NCI-H2227 (cell line): Measurements from ENCODE around the gene EXOSC7.
"Not testable (repeated sequence)": the region's sequence is repeated elsewhere in the genome, so short reads cannot be mapped to it uniquely, and the experiment has no call there.

ENCODE experiments used
- DNase-seq: peaks from one replicate; lab custom pipeline; 2025; ENCODE audit not compliant: unreplicated experiment; lab: John Stamatoyannopoulos, UW

EXOSC7 gene

GRCh38 chr3:44961888-44962287 lies 14.2 kb upstream of the EXOSC7 start:
- DNase-seq = no peak

GRCh38 chr3:44962621-44963393 lies 13.2 kb upstream of the EXOSC7 start:
- no peak for DNase-seq

GRCh38 chr3:44963571-44964325 lies 12.3 kb upstream of the EXOSC7 start:
- DNase-seq = no peak

- DNase-seq = no peak
Measured at GRCh38 chr3:44965165-44965564, 10.9 kb upstream of the EXOSC7 start.

GRCh38 chr3:44966795-44967278 lies 9.2 kb upstream of the EXOSC7 start:
- DNase-seq = no peak

- no peak for DNase-seq
Measured at GRCh38 chr3:44968447-44968858, 7.6 kb upstream of the EXOSC7 start.

- no peak for DNase-seq
Measured at GRCh38 chr3:44969154-44969827, 6.8 kb upstream of the EXOSC7 start.

GRCh38 chr3:44969828-44970179 lies 6.2 kb upstream of the EXOSC7 start:
- DNase-seq = no peak

GRCh38 chr3:44970926-44971490 lies 5.0 kb upstream of the EXOSC7 start:
- no peak for DNase-seq

- DNase-seq = no peak
Measured at GRCh38 chr3:44974416-44974815, 1.6 kb upstream of the EXOSC7 start.

GRCh38 chr3:44981220-44981619 lies 5.2 kb downstream of the EXOSC7 start:
- no peak for DNase-seq

GRCh38 chr3:44981751-44982150 lies 5.7 kb downstream of the EXOSC7 start:
- DNase-seq = no peak

GRCh38 chr3:44982817-44983216 lies 6.8 kb downstream of the EXOSC7 start:
- DNase-seq = no peak

- DNase-seq = no peak
Measured at GRCh38 chr3:44983484-44983941, 7.5 kb downstream of the EXOSC7 start.

GRCh38 chr3:44984335-44984734 lies 8.3 kb downstream of the EXOSC7 start:
- DNase-seq = no peak

- DNase-seq = not testable (repeated sequence)
Measured at GRCh38 chr3:44986330-44986729, 10.3 kb downstream of the EXOSC7 start.

- no peak for DNase-seq
Measured at GRCh38 chr3:44987332-44987731, 11.3 kb downstream of the EXOSC7 start.

- DNase-seq = no peak
Measured at GRCh38 chr3:44988073-44988472, 12.0 kb downstream of the EXOSC7 start.

GRCh38 chr3:44989141-44989540 lies 13.1 kb downstream of the EXOSC7 start:
- no peak for DNase-seq

- no peak for DNase-seq
Measured at GRCh38 chr3:44989636-44990373, 13.8 kb downstream of the EXOSC7 start.

GRCh38 chr3:44991326-44991725 lies 15.3 kb downstream of the EXOSC7 start:
- DNase-seq = no peak
